IMR-90 (cell line): Measurements from ENCODE around the gene ZNF586.

Experiments
- CEBPB ChIP-seq: IDR thresholded peaks from 2 replicates; pipeline ENCODE4 v1.6.1; 2012; ENCODE audit warnings: low read depth, low read length, improper control_type of control experiment
- CTCF ChIP-seq: conservative IDR thresholded peaks from 2 replicates; pipeline ENCODE4 v1.5.1; 2012; ENCODE audit warnings: mild to moderate bottlenecking, low read depth, low read length, improper control_type of control experiment
- MAFK ChIP-seq: IDR thresholded peaks from 2 replicates; pipeline ENCODE4 v1.6.1; 2012; ENCODE audit warnings: low read depth, low read length, improper control_type of control experiment
- MAZ ChIP-seq: IDR thresholded peaks from 2 replicates; pipeline ENCODE4 v1.6.1; 2012; ENCODE audit warnings: low read depth, mild to moderate bottlenecking, low read length, improper control_type of control experiment, moderate library complexity, borderline replicate concordance
- MXI1 ChIP-seq: IDR thresholded peaks from 2 replicates; pipeline ENCODE4 v1.6.1; 2012; ENCODE audit warnings: low read depth, mild to moderate bottlenecking, low read length, moderate library complexity, borderline replicate concordance
- POLR2A ChIP-seq: IDR thresholded peaks from 2 replicates; pipeline ENCODE4 v1.6.1; 2012; ENCODE audit warnings: mild to moderate bottlenecking, low read depth, low read length
- RAD21 ChIP-seq: IDR thresholded peaks from 2 replicates; pipeline ENCODE4 v1.6.1; 2012; ENCODE audit warnings: low read length, improper control_type of control experiment
- RCOR1 ChIP-seq: IDR thresholded peaks from 2 replicates; pipeline ENCODE4 v1.6.1; 2012; ENCODE audit warnings: mild to moderate bottlenecking, low read length, improper control_type of control experiment; ENCODE audit not compliant: insufficient replicate concordance
- RFX5 ChIP-seq: IDR thresholded peaks from 2 replicates; pipeline ENCODE4 v1.8.0; 2012; ENCODE audit warnings: low read depth, mild to moderate bottlenecking, low read length, moderate library complexity
- SMC3 ChIP-seq: fragments of 150-350 bp; IDR thresholded peaks from 2 replicates; pipeline ENCODE4 v1.6.1; 2016; ENCODE audit warnings: low read depth, mild to moderate bottlenecking, antibody characterized with exemption, low read length, moderate library complexity
- TF ChIP-seq, protein P1 (sequence below): fragments of 150-350 bp; IDR thresholded peaks from 2 replicates; pipeline ENCODE4 v1.6.1; 2017; ENCODE audit warnings: mild to moderate bottlenecking, antibody characterized with exemption, low read length, low read depth
- TF ChIP-seq, protein P2 (sequence below): fragments of 150-350 bp; IDR thresholded peaks from 2 replicates; pipeline ENCODE4 v1.6.1; 2016; ENCODE audit warnings: low read depth, mild to moderate bottlenecking, low read length, moderate library complexity, borderline replicate concordance

GRCh38 chr19:57803265-57803593 lies 33.8 kb downstream of the ZNF586 start:
- no peak for TF ChIP-seq RAD21
- TF ChIP-seq POLR2A, result no peak
- TF ChIP-seq CTCF, result no peak
- TF ChIP-seq MAZ, result no peak
- TF ChIP-seq MXI1, result no peak
- TF ChIP-seq MAFK, result no peak
- no peak for TF ChIP-seq CEBPB
- TF ChIP-seq, protein P1, sequence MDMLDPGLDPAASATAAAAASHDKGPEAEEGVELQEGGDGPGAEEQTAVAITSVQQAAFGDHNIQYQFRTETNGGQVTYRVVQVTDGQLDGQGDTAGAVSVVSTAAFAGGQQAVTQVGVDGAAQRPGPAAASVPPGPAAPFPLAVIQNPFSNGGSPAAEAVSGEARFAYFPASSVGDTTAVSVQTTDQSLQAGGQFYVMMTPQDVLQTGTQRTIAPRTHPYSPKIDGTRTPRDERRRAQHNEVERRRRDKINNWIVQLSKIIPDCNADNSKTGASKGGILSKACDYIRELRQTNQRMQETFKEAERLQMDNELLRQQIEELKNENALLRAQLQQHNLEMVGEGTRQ, result no peak
- TF ChIP-seq RCOR1, result no peak
- TF ChIP-seq SMC3, result no peak
- no peak for TF ChIP-seq RFX5
- TF ChIP-seq, protein P2, sequence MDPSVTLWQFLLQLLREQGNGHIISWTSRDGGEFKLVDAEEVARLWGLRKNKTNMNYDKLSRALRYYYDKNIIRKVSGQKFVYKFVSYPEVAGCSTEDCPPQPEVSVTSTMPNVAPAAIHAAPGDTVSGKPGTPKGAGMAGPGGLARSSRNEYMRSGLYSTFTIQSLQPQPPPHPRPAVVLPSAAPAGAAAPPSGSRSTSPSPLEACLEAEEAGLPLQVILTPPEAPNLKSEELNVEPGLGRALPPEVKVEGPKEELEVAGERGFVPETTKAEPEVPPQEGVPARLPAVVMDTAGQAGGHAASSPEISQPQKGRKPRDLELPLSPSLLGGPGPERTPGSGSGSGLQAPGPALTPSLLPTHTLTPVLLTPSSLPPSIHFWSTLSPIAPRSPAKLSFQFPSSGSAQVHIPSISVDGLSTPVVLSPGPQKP, result no peak
